ENCODE data around the gene ADARB2.

GRCh38 chr10:1289591-1289990 is 447.7 kb downstream of the ADARB2 start:
- no peak for TF ChIP-seq FOXM1 (IDR thresholded peaks at IDR 0.05; ENCODE audit: borderline replicate concordance)
- no peak for TF ChIP-seq L3MBTL2 (conservative IDR thresholded peaks at IDR 0.05)
- TF ChIP-seq NFRKB (IDR thresholded peaks at IDR 0.05), result no peak
- TF ChIP-seq FOXA1 (IDR thresholded peaks at IDR 0.05), result no peak
- no peak for TF ChIP-seq CTBP1 (IDR thresholded peaks at IDR 0.05; ENCODE audit: borderline replicate concordance)
- no peak for TF ChIP-seq HDGF (IDR thresholded peaks at IDR 0.05; ENCODE audit: borderline replicate concordance)
- no peak for TF ChIP-seq ELF4 (IDR thresholded peaks at IDR 0.05)

All from HEK293T (cell line).